Left forelimb (tissue), 1 donor: ENCODE results near the gene TFAP2E.
"Not testable (repeated sequence)": the region's sequence is repeated elsewhere in the genome, so short reads cannot be mapped to it uniquely, and the experiment has no call there.

Experiments
- DNase-seq: peaks from one replicate; pipeline ENCODE4 v3.0.0-alpha.2; 2018; ENCODE audit warnings: low spot score

The TFAP2E gene

DNA sequence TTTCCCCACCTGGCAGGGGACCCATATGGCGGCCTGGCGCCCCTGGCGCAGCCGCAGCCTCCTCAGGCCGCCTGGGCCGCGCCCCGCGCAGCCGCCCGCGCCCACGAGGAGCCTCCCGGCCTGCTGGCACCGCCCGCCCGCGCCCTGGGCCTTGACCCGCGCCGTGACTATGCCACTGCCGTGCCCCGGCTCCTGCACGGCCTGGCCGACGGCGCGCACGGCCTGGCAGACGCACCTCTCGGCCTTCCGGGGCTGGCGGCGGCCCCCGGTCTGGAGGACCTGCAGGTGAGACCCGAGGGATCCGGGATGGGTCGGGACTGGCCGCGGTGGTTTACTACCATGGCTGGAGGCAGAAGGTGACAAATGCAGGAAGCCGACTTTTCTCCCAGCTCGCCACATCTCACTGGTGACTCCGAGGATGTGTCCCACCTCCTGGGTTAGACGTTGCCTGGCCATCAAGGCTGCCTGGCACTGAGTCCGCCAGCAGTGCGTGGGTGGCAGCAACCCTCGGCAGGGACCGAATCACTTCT, 1.1 kb downstream of the TFAP2E start:
- DNase-seq: no peak

DNA sequence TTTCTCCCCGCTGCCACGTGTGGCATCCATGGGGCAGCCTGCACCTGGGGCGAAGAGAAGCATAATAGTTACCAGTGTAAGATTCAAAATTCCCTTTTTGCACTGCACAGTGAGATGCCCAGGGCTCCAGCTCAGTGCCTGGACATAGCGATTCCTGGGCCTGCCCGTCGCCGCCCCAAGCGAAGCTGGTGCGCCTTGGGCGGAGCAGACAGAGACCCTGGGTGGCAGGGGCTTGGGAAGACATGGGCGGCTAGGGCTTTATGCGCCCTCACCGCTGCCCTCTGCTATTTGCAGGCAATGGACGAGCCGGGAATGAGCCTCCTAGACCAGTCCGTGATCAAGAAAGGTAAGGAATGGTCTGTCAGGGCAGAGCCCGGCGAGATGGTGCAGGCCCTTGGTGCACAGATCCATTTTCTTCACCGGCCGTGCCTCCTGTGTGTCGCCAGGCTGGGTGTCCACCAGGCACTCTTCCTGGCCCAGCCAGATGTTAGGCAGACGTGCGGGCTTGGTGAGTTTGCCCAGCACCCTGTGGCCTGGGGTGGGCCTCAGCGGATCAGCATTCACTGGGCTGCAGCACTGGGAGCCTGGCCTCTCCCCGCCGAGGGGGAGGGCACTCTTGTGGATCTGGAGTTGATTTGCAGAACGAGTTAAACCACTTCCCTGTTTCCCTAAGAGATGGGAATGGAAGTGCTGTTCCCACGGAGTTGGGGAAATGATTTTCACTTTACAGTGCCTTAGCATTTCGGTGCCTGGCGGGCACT, 1.7 kb downstream of the TFAP2E start:
- DNase-seq: no peak

- no peak for DNase-seq
These were observed 2.4 kb downstream of the TFAP2E start for GRCh38 chr1:35575416-35575958.

GRCh38 chr1:35576061-35576765, 3.1 kb downstream of the TFAP2E start:
- no peak for DNase-seq

DNA sequence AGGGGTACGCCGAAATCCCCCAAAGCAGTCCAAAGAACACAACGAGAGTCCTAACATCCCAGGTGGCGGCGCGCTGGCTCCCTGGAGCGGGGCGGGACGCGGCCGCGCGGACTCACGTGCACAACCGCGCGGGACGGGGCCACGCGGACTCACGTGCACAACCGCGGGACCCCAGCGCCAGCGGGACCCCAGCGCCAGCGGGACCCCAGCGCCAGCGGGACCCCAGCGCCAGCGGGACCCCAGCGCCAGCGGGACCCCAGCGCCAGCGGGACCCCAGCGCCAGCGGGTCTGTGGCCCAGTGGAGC, 3.6 kb downstream of the TFAP2E start:
- DNase-seq: not testable (repeated sequence)

- DNase-seq: no peak
These were observed 4.2 kb downstream of the TFAP2E start for GRCh38 chr1:35577071-35577998.

- no peak for DNase-seq
These were observed 7.9 kb downstream of the TFAP2E start for GRCh38 chr1:35580949-35581388.

DNA sequence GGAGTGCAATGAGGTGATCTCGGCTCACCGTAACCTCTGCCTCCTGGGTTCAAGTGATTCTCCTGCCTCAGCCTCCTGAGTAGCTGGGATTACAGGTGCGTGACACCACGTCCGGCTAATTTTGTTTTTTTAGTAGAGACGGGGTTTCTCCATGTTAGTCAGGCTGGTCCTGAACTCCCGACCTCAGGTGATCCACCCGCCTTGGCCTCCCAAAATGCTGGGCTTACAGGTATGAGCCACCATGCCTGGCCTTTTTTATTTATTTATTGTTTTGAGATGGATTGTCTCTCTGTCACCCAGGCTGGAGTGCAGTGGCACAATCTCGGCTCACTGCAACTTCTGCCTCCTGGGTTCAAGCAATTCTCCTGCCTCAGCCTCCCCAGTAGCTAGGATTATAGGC, 8.5 kb downstream of the TFAP2E start:
- not testable (repeated sequence) for DNase-seq

- DNase-seq: no peak
These were observed 12.2 kb downstream of the TFAP2E start for GRCh38 chr1:35585281-35585680.

DNA sequence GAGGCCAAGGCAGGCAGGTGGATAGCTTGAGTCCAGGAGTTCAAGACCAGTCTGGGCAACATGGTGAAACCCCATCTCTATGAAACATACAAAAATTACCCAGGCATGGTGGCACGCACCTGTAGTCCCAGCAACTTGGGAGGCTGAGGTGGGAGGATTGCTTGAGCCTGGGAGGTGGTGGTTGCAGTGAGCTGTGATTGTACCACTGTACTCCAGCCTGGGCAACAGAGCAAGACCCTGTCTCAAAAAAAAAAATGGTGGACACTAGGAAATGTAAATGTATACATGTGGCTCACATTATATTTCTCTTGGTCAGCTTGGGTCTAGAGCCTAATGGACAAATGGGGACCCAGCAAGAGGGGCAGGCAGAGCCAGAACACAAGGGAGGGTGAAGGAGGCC, 12.7 kb downstream of the TFAP2E start:
- DNase-seq: not testable (repeated sequence)

GRCh38 chr1:35586808-35587207, 13.7 kb downstream of the TFAP2E start:
- no peak for DNase-seq

GRCh38 chr1:35587736-35588135, 14.6 kb downstream of the TFAP2E start:
- no peak for DNase-seq

GRCh38 chr1:35588197-35588910, 15.2 kb downstream of the TFAP2E start:
- no peak for DNase-seq

DNA sequence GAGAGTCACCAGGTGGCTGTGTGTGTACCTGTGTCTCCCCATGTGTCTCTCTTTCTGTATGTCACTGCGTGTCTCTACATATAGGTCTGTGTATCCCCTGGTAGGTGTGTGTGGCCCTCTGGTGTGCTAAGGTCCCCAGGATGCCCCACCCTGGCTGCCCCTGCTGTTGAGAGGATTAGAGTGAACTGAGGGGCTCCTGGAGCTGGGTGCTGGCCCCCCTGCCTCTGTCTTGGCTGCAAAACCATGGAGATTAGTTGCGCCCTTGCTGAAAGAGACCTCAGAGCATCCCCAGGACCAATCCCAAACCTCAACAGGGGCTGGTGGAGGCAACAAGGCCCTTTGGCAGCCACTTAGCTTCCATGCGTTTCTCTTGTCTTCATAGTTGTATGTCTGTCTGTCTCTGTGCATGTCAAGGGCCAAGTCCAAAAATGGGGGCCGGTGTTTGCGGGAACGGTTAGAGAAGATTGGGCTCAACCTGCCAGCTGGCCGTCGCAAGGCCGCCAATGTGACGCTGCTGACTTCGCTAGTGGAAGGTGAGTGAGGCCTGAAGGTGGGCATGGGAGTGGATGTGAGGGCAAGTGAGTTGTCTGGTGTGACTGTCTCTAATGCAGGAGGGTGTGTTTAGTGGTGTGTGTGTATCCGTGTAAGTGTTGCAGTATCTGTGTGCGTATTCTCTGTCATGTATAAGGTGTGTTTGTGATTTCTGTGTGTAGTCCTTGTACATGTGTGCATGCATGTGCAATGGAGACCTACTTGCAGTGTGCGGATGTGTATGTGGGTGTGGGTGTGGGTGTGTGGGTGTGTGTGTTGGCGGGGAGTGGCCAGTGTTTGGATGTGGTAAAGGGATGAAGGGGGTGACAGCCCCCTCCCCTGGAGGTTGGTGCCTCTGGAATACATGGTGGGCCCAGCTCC, 16.7 kb downstream of the TFAP2E start:
- peak; percentile 44 for DNase-seq

DNA sequence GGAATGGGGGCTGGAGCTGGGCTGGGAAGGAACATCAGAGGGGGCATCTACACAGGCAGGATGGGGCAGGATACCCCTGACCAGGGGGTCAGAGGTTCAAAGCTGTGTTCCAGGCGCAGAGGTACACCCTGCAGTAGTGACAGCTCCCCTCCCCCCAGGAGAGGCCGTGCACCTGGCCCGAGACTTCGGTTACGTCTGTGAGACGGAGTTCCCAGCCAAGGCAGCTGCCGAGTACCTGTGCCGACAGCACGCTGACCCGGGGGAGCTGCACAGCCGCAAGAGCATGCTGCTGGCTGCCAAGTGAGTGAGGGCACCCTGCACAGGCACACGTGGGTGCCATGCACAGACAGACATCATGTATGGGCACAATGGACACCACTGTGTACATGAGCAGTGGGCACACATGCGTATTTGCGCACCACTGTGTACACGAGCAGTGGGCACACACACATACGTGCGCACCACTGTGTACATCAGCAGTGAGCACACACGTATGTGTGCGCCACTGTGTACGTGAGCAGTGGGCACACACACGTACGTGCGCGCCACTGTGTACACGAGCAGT, 17.4 kb downstream of the TFAP2E start:
- no peak for DNase-seq

DNA sequence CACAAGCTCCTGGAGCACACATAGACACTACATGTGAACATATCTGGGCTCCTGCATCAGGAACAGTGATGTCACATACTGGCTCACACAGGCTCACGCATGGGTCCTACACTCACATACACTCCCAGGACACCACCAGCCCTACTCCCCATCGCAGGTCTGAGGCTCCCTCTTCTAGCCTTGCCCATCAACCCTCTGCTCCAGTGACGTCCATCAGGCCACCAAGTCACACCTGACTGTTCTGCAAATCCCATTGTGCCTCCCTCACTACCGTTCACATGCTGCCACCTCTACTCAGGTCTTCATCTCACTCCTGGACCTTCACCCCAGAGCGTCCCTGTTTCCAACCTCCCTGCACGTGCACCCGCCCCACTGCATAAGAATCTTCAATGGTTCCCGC, 18.1 kb downstream of the TFAP2E start:
- DNase-seq: no peak

DNA sequence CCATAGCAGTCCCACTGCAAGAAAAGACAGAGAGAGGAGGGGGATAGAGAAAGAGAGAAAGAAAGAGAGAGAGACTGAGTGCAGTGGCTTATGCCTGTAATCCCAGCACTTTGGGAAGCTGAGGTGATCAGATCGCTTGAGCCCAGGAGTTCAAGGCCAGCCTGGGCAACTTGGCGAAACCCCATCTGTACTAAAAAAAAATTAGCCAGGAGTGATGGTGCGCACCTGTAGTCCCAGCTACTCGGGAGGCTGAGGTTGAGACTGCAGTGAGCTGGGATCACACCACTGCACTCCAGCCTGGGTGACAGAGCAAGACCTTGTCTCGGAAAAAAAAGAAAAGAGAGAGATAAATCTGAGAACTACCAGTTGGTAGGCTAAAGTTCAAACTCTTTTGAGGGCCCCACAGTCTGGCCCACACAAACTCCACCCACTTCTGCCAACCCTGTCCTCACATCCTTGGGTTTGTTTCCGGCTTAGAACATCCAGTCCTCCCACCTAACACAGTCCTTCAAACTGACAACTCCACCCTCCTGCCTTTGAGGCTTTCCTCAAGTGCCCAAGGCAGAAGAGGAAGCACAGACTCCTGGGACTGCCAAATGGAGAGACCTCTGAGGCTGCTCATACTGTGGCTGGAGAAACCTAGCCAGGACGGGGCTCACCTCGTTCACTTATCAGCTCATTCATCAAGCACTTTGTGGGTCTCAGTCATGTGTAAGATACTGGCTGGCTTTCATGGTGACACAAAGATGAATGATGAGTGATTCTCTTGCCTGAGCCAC, 20.1 kb downstream of the TFAP2E start:
- no peak for DNase-seq

GRCh38 chr1:35594005-35594760, 21.1 kb downstream of the TFAP2E start:
- DNase-seq: no peak
